ENCODE data around the gene NISCH. TPM values are rescaled to one million over a fixed set of nuclear protein-coding genes. Genes with fewer than 3 reads are reported as not detected.

NISCH gene
- total RNA-seq, 1 experiment from 2014 or later: 48.6 TPM

GRCh38 chr3:52438104-52438376, 17.4 kb upstream of the NISCH start:
- intact Hi-C loops (cut with micrococcal nuclease; ENCODE audit: unreplicated experiment): no loop called here
- CTCF ChIA-PET: no interaction called here
- no peak for DNase-seq (ENCODE audit: low spot score)
- Histone ChIP-seq H3K9me3 (ENCODE audit: low read depth, low read length, poor library complexity, severe bottlenecking) (no peaks in the 10 kb centered on the region), H3K4me1 (ENCODE audit: insufficient read depth, low read length, poor library complexity, severe bottlenecking) (no peaks in the 10 kb centered on the region), H3K27me3 (replicated peaks; ENCODE audit: insufficient read depth, low read depth, low read length, poor library complexity) (no peaks in the 10 kb centered on the region), H3K36me3 (ENCODE audit: insufficient read depth, low read length, poor library complexity, severe bottlenecking) (no peaks in the 10 kb centered on the region), H3K4me3 (ENCODE audit: low read depth, low read length, poor library complexity, severe bottlenecking) (no peak overlapping the region), H3K27ac (ENCODE audit: low read depth, low read length, poor library complexity, severe bottlenecking) (no peak overlapping the region)
- TF ChIP-seq CTCF (conservative IDR thresholded peaks at IDR 0.05; ENCODE audit: low read depth, low read length) (no peak), EZH2 (IDR thresholded peaks at IDR 0.05; ENCODE audit: borderline replicate concordance, low read depth, low read length, poor library complexity, severe bottlenecking) (no peak)
- POLR2A ChIA-PET (ENCODE audit: low non-redundant PET): no interaction called here
- no TSS peak for BruUV-seq (replicated peaks)

GRCh38 chr3:52438579-52439425, 16.6 kb upstream of the NISCH start:
- Histone ChIP-seq H3K4me1 (ENCODE audit: insufficient read depth, low read length, poor library complexity, severe bottlenecking) (no peaks in the 10 kb centered on the region), H3K27me3 (replicated peaks; ENCODE audit: insufficient read depth, low read depth, low read length, poor library complexity) (no peaks in the 10 kb centered on the region), H3K4me3 (ENCODE audit: low read depth, low read length, poor library complexity, severe bottlenecking) (no peak overlapping the region), H3K9me3 (ENCODE audit: low read depth, low read length, poor library complexity, severe bottlenecking) (no peaks in the 10 kb centered on the region), H3K27ac (ENCODE audit: low read depth, low read length, poor library complexity, severe bottlenecking) (no peak overlapping the region), H3K36me3 (ENCODE audit: insufficient read depth, low read length, poor library complexity, severe bottlenecking) (no peaks in the 10 kb centered on the region)
- DNase-seq (ENCODE audit: low spot score): no peak
- TF ChIP-seq EZH2 (IDR thresholded peaks at IDR 0.05; ENCODE audit: borderline replicate concordance, low read depth, low read length, poor library complexity, severe bottlenecking) (no peak), CTCF (conservative IDR thresholded peaks at IDR 0.05; ENCODE audit: low read depth, low read length) (no peak)
- no TSS peak for BruUV-seq (replicated peaks)
- ChIA-PET POLR2A (ENCODE audit: low non-redundant PET) (no interaction called here), CTCF (no interaction called here)
- intact Hi-C loops (cut with micrococcal nuclease; ENCODE audit: unreplicated experiment): no loop called here

GRCh38 chr3:52439426-52440248, 15.8 kb upstream of the NISCH start:
- Histone ChIP-seq H3K4me3 (ENCODE audit: low read depth, low read length, poor library complexity, severe bottlenecking) (no peak overlapping the region), H3K36me3 (ENCODE audit: insufficient read depth, low read length, poor library complexity, severe bottlenecking) (no peaks in the 10 kb centered on the region), H3K9me3 (ENCODE audit: low read depth, low read length, poor library complexity, severe bottlenecking) (no peaks in the 10 kb centered on the region), H3K27me3 (replicated peaks; ENCODE audit: insufficient read depth, low read depth, low read length, poor library complexity) (no peaks in the 10 kb centered on the region), H3K4me1 (ENCODE audit: insufficient read depth, low read length, poor library complexity, severe bottlenecking) (no peaks in the 10 kb centered on the region), H3K27ac (ENCODE audit: low read depth, low read length, poor library complexity, severe bottlenecking) (no peak overlapping the region)
- POLR2A ChIA-PET (ENCODE audit: low non-redundant PET): no interaction called here
- no TSS peak for BruUV-seq (replicated peaks)
- intact Hi-C loops (cut with micrococcal nuclease; ENCODE audit: unreplicated experiment): no loop called here
- DNase-seq (ENCODE audit: low spot score): no peak
- no peak for TF ChIP-seq CTCF (conservative IDR thresholded peaks at IDR 0.05; ENCODE audit: low read depth, low read length)
- no peak for TF ChIP-seq EZH2 (IDR thresholded peaks at IDR 0.05; ENCODE audit: borderline replicate concordance, low read depth, low read length, poor library complexity, severe bottlenecking)
- CTCF ChIA-PET: no interaction called here
